SH-SY5Y (cell line): ENCODE results near the gene ISOC2.

ENCODE experiments used
- GATA2 ChIP-seq: IDR thresholded peaks from 2 replicates; pipeline ENCODE4 v1.6.1; 2011; ENCODE audit warnings: mild to moderate bottlenecking, low read depth, low read length
- GATA3 ChIP-seq: IDR thresholded peaks from 2 replicates; pipeline ENCODE4 v1.6.1; 2011; ENCODE audit warnings: low read depth, mild to moderate bottlenecking, low read length, moderate library complexity

The ISOC2 gene

DNA sequence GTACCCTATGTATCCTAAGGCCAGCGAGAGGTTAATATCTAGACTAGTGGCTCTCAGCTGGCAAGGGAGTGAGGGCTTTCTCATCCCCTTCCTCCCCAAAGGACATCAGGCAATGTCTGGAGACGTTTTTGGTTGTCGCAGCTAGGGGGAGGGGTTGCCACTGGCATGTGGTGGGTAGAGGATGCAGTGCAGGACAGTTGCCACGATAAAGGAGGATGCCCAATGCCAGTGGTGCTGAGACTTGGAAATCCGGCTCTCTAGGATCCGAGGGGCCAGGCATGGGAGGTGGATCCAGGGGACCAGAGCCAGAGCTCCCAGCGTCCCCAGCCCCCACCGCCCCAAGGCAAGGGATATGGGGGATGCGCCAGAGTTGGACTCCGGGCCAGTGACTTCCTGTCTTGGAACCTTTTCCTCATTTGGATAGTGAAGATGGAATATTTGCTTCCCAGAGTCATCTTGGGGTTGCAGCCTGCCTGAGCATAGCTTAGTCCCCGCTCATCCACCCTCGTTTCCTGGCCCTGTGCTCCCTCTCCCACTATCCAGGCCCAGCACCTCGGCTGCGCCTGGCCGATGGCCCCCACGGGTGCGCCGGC lies 31.7 kb upstream of the ISOC2 start:
- TF ChIP-seq GATA3 (no peak), GATA2 (no peak)

DNA sequence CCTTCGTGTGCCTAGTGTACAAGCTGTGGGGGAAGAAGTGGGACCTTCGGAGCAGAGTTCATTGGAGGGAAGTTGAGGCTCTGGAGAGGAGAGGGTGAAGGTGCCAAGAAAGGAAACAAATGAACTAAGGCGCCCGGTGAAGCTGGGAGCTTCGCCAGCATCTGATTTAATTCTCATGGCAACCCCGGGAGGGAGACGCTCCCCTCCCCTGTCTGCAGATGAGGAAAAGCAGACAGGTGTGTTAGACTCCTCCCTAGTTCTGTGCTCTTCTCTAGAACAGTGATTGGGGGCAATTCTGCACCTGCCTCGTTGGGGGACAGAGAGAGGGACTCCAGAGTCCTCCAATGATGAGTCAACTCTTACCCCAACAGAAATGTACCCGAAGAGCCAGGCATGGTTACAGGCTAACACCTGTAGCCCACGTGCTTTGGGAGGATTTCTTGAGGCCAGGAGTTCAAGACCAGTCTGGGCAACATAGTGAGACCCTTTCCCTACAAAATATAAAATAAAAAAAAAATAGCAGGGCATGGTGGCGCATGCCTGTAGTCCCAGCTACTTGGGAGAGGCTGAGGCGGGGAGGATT lies 31.0 kb upstream of the ISOC2 start:
- no peak for TF ChIP-seq GATA2
- no peak for TF ChIP-seq GATA3

DNA sequence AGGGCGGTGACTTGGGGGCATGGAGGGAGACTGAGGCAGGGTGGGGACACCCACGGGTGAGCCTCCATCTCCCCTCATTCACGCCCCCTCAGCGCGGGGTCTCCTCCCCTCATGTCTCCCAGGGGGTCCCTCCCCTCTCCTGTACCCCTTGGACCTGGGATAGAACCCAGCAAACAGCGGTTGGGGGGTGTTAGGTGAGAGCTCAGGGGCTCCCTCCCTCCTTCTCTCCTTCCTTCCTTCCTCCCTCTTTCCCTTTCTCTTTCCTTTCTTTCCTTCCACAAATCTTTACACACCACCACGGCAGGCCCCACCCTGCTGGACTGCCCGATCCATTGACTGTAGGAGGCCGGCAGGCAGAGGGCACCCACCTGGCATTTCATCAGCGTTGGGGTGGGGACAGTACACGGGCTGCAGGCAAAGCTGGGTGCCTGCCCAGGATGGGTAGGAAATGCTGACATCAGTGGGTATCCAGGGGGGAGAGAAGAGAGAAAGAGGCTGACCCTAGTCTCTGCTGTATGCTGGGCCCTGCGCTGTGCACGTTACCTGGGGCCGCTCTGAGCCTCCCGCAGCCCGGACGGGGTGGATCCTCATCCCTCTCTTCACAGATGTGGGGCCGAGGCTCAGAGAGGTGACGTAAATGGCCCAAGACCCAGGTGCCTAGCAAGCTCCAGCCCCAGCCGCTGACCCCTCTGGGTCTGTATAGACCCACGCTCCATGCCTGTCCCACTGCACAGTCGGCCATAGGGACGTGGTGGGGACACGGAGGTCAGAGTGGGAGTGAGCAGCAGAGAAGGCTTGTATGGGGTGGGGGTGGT lies 30.3 kb upstream of the ISOC2 start:
- TF ChIP-seq GATA2 (no peak), GATA3 (no peak)

DNA sequence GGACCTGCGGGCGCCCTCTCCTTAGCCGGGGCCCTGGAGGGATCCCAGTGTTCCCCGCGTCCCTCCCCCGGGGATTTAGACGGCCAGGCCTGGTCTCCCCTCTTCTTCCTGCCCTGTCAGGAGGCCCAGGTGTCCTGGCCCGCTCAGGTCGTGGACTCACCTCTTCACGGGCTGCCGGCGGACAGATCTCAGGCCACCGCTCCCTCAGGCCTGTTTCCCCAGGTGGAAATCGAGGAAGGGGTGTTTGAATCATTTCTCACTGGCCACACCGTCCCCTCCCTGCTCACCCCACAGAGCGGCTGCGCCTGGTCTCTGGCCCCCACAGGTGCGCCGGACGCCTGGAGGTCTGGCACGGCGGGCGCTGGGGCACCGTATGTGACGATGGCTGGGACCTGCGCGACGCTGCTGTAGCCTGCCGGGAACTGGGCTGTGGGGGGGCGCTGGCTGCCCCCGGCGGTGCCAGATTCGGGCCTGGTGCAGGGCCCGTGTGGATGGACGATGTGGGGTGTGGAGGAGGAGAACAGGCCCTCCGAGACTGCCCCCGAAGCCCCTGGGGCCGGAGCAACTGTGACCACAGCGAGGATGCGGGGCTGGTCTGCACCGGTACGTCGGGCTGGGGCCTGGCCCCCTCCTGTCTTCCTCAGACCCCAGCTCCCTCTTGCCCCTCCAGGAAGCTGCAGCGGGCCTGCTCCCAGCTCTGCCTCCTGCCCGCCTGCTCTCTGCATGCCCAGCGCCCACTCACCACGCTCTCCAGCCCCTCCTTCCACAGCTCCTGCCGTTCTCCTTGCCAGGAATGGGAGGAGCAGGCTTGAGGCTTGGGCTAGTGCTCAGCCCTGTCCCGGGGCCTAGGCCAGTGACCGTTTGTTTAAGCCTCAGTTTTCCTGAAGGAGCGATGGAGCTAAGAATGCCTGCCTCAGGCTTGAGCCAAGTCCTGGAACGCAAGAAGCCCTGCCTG lies 29.3 kb upstream of the ISOC2 start:
- TF ChIP-seq GATA3, result no peak
- TF ChIP-seq GATA2, result no peak

GRCh38 chr19:55489711-55490477 lies 28.5 kb upstream of the ISOC2 start:
- TF ChIP-seq GATA2, result no peak
- TF ChIP-seq GATA3, result no peak

DNA sequence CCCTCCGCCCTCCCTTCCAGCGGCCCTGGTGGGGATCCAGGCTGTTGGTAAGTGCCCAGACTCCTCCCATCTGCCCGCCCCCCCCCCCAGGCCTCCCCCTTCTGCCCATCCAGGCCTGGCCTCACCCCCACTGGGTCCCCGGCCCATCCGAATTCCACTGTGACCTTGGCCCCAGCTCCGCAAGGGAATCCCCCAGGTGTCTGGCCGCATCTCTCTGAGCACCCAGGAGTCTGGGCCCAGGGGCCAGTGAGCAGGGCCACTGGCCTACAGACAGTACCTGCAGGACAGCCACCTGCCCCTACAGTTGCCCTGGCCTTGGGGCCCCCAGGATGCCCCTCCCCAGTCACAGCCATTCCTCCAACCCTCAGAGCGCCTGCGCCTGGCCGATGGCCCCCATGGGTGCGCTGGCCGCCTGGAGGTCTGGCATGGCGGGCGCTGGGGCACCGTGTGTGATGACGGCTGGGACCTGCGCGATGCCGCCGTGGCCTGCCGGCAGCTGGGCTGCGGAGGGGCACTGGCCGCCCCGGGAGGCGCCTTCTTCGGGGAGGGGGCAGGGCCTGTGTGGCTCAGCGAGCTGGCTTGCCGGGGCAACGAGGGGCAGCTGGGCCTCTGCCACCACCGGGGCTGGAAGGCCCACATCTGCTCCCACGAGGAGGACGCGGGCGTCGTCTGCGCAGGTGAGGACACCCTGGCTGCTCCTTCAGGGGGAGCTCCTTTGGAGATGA lies 27.7 kb upstream of the ISOC2 start:
- TF ChIP-seq GATA2, result no peak
- no peak for TF ChIP-seq GATA3

DNA sequence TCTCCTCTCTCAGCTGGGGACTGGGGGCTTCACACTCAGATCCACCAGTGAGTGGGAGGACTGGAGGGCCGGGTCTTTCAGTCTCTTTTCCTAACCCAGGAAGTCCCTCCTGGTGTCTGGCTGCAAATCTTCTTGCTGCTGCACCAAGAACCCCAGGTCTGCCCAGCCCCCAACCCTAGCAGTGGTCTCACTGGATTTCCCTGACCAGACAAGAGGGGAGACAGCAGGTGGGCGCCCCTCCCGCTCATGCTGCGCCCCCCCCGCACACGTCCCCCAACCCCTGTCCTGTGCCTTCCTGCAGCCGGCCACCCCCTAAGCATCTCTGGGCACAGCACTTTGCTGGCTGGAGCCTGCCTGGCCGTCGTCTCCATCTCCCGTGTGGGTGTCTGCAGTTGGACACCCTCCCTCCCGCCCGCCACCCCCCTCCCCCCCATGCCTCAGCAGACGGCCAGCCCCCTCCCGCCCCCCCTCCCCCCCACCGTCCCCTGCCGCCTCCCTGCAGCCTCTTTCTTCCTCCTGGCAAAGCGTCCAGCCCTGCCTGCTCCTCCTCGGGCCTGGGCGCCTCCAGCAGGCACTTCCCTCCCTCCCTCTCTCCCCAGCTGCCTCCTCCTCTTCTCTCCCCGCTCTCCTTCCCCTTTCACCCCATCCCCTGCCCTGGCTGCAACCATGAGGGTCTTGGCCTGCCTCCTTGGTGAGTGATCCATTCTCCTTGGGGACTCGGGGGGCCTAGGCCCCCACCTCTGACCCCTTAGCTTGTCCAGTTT lies 26.7 kb upstream of the ISOC2 start, which contains the start of gene SSC5D:
Gene SSC5D, plus strand, starts transcription at position 513 of the 764 bp plus-strand sequence. Its CDS starts 154 bp downstream, at position 667.
- no peak for TF ChIP-seq GATA3
- no peak for TF ChIP-seq GATA2

GRCh38 chr19:55486971-55487923 lies 25.8 kb upstream of the ISOC2 start:
- TF ChIP-seq GATA2 (no peak), GATA3 (no peak)

DNA sequence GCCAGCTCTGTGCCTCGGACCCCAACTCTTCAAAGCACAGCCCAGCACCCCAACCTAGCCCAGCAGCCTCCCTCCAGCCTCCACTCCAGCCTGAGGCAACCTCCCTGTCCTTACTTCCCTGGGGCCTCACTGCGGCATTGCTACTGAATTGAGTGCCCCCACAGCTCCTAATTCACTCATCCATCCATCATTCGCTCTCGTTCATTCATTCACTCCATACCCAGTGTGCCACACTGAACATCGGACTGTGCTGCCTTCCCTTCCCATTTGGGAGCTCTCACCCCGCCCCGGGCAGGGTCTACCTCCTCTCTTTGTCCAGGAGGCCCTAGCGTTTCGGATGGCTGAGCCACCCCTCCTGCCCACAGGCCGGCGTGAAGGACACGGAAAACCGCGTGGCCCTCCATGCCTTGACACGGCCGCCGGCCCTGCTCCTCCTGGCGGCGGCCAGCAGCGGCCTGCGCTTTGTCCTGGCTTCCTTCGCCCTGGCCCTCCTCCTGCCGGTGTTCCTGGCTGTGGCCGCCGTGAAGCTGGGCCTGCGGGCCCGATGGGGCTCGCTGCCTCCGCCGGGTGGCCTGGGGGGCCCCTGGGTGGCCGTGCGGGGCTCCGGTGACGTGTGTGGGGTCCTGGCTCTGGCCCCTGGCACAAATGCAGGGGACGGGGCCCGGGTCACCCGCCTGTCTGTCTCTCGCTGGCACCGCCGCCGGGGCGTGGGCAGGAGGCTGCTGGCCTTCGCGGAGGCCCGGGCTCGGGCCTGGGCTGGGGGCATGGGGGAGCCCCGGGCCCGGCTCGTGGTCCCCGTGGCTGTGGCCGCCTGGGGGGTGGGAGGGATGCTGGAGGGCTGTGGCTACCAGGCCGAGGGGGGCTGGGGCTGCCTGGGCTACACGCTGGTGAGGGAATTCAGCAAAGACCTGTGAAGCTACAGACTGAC lies 24.9 kb upstream of the ISOC2 start:
- TF ChIP-seq GATA2 (no peak), GATA3 (no peak)

DNA sequence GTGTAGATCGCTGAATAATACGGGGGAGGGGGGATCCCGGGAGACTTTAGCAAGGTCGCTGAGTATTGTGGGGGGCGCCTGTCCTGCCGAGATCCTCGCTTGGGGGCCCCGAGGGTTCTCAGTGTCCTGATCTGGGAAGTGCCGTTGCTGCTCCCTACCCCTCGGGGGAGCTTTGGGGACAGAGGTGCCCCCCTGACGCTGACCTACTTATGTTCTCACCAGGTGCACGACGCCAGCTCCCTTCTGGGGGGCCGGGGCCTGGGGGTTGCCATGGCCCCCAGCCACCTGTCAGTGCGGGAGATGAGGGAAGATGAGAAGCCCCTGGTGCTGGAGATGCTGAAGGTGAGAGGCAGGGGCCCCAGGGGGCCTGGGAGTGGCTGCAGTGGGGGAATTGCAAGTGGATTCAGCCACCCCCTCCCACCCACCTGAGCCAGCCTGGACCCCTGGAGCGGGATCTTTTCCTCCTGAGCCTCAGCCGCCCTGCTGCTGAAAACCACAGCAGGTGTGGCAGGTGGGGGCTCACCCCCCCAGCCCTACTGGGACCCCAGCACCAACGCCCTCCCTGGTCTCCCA lies 24.1 kb upstream of the ISOC2 start:
- TF ChIP-seq GATA2, result no peak
- TF ChIP-seq GATA3, result no peak
